ENCODE data around the gene THY1.

GRCh38 chr11:119421941-119422808, 797 bp downstream of the THY1 start:
- TF ChIP-seq, protein P1, sequence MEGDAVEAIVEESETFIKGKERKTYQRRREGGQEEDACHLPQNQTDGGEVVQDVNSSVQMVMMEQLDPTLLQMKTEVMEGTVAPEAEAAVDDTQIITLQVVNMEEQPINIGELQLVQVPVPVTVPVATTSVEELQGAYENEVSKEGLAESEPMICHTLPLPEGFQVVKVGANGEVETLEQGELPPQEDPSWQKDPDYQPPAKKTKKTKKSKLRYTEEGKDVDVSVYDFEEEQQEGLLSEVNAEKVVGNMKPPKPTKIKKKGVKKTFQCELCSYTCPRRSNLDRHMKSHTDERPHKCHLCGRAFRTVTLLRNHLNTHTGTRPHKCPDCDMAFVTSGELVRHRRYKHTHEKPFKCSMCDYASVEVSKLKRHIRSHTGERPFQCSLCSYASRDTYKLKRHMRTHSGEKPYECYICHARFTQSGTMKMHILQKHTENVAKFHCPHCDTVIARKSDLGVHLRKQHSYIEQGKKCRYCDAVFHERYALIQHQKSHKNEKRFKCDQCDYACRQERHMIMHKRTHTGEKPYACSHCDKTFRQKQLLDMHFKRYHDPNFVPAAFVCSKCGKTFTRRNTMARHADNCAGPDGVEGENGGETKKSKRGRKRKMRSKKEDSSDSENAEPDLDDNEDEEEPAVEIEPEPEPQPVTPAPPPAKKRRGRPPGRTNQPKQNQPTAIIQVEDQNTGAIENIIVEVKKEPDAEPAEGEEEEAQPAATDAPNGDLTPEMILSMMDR (IDR thresholded peaks at IDR 0.05): no peak
- no peak for TF ChIP-seq POLR2A (IDR thresholded peaks at IDR 0.05)

Measured in Peyer's patch (tissue), 4 donors.